ENCODE measurements around the gene MYO5C. TPM values are rescaled to one million over a fixed set of nuclear protein-coding genes. Genes with fewer than 3 reads are reported as not detected.

The MYO5C gene
- total and polyA plus RNA-seq, 2 of the 8 experiments (the other 6 are each of a cell fraction or from before 2014, with no cell fraction given): 8.2 to 26.7 TPM

DNA sequence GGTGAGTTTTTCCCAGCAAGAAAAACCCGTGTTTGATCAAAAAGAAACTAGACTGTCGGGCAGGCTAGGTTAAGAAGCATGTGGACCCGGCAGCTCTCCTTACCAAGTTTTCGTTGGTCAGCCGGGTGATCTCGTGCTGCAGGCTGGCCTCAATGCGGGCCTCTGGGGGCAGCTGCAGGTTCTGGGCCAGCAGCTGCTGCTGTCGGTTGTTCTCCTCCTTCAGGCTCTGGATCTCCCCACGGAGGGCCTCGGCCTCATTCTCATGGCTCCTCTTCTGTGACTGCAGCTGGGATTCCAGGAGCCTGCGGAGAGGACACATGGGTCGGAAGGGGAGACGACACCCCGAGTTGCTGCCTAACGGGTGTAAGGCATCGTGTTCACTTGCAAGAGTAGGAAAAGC lies 44.5 kb upstream of the MYO5C start (continued):
- TF ChIP-seq, protein P1, sequence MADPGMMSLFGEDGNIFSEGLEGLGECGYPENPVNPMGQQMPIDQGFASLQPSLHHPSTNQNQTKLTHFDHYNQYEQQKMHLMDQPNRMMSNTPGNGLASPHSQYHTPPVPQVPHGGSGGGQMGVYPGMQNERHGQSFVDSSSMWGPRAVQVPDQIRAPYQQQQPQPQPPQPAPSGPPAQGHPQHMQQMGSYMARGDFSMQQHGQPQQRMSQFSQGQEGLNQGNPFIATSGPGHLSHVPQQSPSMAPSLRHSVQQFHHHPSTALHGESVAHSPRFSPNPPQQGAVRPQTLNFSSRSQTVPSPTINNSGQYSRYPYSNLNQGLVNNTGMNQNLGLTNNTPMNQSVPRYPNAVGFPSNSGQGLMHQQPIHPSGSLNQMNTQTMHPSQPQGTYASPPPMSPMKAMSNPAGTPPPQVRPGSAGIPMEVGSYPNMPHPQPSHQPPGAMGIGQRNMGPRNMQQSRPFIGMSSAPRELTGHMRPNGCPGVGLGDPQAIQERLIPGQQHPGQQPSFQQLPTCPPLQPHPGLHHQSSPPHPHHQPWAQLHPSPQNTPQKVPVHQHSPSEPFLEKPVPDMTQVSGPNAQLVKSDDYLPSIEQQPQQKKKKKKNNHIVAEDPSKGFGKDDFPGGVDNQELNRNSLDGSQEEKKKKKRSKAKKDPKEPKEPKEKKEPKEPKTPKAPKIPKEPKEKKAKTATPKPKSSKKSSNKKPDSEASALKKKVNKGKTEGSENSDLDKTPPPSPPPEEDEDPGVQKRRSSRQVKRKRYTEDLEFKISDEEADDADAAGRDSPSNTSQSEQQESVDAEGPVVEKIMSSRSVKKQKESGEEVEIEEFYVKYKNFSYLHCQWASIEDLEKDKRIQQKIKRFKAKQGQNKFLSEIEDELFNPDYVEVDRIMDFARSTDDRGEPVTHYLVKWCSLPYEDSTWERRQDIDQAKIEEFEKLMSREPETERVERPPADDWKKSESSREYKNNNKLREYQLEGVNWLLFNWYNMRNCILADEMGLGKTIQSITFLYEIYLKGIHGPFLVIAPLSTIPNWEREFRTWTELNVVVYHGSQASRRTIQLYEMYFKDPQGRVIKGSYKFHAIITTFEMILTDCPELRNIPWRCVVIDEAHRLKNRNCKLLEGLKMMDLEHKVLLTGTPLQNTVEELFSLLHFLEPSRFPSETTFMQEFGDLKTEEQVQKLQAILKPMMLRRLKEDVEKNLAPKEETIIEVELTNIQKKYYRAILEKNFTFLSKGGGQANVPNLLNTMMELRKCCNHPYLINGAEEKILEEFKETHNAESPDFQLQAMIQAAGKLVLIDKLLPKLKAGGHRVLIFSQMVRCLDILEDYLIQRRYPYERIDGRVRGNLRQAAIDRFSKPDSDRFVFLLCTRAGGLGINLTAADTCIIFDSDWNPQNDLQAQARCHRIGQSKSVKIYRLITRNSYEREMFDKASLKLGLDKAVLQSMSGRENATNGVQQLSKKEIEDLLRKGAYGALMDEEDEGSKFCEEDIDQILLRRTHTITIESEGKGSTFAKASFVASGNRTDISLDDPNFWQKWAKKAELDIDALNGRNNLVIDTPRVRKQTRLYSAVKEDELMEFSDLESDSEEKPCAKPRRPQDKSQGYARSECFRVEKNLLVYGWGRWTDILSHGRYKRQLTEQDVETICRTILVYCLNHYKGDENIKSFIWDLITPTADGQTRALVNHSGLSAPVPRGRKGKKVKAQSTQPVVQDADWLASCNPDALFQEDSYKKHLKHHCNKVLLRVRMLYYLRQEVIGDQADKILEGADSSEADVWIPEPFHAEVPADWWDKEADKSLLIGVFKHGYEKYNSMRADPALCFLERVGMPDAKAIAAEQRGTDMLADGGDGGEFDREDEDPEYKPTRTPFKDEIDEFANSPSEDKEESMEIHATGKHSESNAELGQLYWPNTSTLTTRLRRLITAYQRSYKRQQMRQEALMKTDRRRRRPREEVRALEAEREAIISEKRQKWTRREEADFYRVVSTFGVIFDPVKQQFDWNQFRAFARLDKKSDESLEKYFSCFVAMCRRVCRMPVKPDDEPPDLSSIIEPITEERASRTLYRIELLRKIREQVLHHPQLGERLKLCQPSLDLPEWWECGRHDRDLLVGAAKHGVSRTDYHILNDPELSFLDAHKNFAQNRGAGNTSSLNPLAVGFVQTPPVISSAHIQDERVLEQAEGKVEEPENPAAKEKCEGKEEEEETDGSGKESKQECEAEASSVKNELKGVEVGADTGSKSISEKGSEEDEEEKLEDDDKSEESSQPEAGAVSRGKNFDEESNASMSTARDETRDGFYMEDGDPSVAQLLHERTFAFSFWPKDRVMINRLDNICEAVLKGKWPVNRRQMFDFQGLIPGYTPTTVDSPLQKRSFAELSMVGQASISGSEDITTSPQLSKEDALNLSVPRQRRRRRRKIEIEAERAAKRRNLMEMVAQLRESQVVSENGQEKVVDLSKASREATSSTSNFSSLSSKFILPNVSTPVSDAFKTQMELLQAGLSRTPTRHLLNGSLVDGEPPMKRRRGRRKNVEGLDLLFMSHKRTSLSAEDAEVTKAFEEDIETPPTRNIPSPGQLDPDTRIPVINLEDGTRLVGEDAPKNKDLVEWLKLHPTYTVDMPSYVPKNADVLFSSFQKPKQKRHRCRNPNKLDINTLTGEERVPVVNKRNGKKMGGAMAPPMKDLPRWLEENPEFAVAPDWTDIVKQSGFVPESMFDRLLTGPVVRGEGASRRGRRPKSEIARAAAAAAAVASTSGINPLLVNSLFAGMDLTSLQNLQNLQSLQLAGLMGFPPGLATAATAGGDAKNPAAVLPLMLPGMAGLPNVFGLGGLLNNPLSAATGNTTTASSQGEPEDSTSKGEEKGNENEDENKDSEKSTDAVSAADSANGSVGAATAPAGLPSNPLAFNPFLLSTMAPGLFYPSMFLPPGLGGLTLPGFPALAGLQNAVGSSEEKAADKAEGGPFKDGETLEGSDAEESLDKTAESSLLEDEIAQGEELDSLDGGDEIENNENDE (IDR thresholded peaks at IDR 0.05; ENCODE audit: insufficient replicate concordance, low read length): no peak
- TF ChIP-seq SP1 (IDR thresholded peaks at IDR 0.05; ENCODE audit: low read depth, low read length): no peak
- TF ChIP-seq, protein P2, sequence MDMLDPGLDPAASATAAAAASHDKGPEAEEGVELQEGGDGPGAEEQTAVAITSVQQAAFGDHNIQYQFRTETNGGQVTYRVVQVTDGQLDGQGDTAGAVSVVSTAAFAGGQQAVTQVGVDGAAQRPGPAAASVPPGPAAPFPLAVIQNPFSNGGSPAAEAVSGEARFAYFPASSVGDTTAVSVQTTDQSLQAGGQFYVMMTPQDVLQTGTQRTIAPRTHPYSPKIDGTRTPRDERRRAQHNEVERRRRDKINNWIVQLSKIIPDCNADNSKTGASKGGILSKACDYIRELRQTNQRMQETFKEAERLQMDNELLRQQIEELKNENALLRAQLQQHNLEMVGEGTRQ (IDR thresholded peaks at IDR 0.05; ENCODE audit: low read length): no peak

Data from H1 (cell line).